Left renal pelvis (tissue), 4 donors: Measurements from ENCODE around the gene MFNG. TPM values are rescaled to one million over a fixed set of nuclear protein-coding genes. Genes with fewer than 3 reads are reported as not detected.
"Not testable (repeated sequence)": the region's sequence is repeated elsewhere in the genome, so short reads cannot be mapped to it uniquely, and the experiment has no call there.

Experiments
- DNase-seq, 4 donors: peaks; one replicate each; pipeline ENCODE4 v3.0.0-alpha.2; 2013; ENCODE audit warnings: low read depth in 4 of 4, low spot score in 3 of 4
- polyA plus RNA-seq, 4 donors: library from polyadenylated mRNA; unstranded; fragments of 120-200 nt; gene quantifications; one replicate each; pipeline ENCODE4 v1.2.1, GENCODE V29; 2013; ENCODE audit not compliant: insufficient read length in 4 of 4

MFNG gene
- polyA plus RNA-seq, 4 donors: 4.6 to 10.4 (median 8.1) TPM

GRCh38 chr22:37476389-37477329 is 9.5 kb downstream of the MFNG start:
- DNase-seq: no peak

DNA sequence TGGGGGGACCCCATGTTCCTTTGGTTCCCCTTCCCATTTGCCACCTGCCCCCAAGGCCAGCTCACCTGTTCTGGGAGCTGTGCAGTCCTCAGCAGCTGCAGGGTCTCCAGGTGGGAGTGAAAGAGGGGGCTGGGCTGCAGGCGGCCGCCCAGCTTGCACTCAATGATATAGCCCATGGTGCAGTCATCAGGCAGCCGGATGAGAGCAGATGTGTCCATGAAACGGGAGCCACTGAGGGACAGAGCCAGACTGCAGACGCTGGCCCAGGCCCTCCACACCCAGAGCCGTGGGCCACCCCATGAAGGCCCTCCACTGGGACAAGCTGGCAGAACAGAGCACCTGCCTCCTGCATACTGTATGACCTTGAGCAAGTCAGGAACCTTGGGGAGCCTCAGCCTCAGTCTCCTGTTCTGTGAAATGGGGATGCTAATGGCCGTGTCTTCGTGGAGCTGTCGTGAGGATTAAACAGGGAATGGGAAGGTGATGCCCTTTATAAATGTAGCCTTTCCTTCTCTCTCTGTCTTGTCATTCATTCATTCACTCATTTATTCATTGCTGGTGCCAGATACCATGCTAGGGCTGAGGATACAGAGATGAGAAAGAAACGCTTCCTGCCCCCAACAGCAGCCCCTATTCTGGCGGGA is 11.6 kb downstream of the MFNG start:
- no peak for DNase-seq

GRCh38 chr22:37473437-37473946 is 12.7 kb downstream of the MFNG start:
- no peak for DNase-seq

GRCh38 chr22:37472418-37473006 is 13.7 kb downstream of the MFNG start:
- no peak for DNase-seq

DNA sequence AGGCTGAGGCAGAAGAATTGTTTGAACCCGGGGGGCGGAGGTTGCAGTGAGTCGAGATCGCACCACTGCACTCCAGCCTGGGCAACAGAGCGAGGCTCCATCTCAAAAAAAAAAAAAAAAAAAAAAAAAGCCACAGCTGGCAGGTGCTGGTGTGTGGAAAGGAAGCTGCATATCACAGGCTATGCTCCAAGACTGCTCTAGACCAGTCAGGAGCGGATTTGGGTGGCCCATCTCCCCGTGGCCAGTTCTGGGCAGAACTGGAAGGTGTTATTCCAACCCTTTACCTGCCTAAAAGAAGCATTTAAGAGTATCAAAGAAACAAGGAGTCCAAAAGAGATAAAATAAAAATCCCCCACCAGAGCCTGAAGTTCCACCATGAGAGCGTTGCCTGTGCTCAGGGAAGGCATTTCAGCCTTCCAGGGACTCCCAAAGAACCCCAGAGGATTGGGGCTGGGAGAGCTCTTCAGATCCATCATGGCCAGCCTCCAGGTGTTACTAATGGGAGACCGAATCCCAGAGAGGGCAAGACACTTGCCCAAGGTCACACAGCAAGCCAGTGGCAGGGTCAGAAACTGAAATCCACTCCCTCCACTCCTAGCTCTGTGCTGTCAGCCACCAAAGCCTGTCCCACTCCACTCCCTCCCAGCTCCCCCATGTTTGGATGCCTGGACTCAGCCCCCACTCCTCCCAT is 14.3 kb downstream of the MFNG start:
- no peak for DNase-seq

DNA sequence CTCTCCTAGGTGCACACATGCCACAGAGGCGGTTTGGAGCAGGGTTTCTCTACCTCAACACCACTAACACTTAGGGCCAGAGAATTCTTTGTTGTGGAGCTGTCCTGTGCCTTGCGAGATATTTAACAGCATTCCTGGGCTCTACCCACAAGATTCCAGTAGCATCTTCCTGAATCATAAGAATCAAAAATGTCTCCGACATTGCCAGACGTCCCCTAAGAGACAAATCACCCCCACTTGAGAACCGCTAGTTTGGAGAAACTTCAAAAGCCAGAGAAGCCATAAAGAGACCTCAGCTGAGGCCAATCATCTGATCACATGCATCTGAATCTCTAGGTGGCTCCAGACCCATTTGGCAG is 16.1 kb downstream of the MFNG start:
- no peak for DNase-seq

- no peak for DNase-seq
Observed at GRCh38 chr22:37469416-37470086, 16.6 kb downstream of the MFNG start.

DNA sequence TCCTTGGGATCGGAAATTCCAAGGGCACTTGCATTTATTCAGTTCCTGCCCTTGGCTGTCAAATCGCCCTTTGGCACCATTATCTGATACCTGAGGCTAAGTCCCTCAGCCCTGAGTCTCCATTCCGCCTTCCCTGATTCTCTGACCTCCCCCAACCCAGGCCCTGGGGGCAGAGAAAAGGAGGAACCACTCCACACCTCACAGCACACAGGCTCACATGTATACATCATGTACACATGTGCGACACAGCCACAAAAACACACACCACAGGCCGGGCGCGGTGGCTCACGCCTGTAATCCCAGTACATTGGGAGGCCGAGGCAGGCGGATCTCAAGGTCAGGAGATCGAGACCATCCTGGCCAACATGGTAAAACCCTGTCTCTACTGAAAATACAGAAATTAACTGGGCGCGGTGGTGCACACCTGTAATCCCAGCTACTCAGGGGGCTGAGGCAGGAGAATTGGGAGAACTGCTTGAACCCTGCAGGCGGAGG is 17.9 kb downstream of the MFNG start:
- DNase-seq: not testable (repeated sequence)

DNA sequence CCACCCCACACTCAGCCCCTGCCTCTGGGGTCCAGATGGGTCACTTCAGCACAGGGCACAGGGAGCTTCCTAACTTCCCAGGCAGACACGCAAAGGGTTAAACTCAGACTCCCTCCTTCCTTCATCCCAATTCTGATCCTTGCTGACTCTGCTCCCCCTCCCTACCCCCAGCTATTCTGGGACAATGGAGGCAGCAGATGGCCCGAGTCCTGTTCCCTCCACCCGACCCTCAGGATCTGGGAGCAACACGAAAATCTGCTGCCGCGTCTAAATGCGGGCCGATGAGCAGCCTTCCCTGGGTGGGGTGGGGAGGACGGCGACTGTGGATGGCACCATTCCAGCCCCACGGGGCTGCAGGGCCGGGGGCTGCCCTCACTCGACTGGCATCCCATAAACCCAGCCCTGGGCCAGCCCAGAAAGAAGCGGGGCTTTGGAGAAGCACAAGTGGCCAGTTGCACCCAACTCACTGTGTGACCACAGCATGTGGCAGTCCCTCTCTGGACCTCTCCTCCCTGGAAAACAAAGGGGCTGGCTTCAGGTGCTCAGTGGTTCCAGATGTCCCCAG is 18.7 kb downstream of the MFNG start:
- DNase-seq: no peak

GRCh38 chr22:37464181-37464580 is 22.0 kb downstream of the MFNG start:
- no peak for DNase-seq

- DNase-seq: peak in 1 of 4 donors; percentile 56
Observed at GRCh38 chr22:37462983-37463382, 23.2 kb downstream of the MFNG start.

DNA sequence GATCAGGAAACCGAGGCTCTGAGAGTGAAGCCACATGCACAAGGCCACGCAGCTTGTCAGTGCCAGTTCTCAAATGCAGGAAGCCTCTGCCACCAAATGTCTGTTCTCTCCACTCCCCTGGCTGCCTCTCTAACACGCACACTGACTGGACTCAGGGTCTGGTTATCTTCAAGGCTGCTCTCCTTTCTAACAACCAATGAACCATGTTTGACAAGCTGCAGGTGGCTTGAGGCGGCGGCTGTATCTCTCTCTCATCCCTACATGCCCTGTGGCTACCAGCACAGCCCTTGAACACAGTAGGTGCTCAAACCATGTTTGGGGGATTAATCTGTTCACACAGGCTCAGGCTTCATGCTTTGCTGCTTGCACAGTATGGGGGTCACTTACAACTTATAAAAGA is 23.7 kb downstream of the MFNG start:
- DNase-seq: no peak

GRCh38 chr22:37461961-37462360 is 24.2 kb downstream of the MFNG start:
- no peak for DNase-seq

DNA sequence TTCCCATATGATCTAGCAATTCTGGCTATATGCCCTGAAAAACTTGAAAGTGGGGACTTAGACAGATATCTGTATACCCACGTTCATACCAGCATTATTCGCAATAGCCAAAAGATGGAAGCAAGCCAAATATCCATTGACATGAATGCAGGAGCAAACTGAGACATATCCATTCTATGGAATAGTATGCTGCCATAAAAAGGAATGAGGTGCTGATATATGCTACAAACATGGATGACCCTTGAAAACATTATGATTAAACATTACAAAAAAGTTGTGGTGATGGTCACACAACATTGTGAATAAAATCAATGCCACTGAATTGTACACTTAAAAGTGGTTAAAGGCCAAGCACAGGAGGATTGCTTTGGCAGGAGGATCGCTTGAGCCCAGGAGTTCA is 25.5 kb downstream of the MFNG start:
- DNase-seq: no peak

DNA sequence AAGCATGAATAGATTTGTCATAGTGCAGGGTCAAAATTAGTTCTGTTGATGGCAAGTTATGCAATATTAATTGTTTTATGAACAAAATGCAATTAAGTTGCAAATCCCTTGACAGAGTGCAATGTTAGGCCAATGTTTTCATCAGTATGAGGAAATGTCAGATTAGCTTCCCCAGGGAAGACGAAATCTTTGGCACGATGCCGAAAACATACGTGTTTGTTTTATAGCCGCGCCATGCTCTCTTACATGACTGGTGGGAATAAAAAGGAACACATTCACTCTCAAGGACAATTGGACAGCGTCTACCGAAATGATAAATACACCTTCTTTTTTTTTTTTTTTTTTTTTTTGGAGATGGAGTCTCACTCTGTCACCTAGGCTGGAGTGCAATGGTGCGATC is 27.0 kb downstream of the MFNG start:
- DNase-seq: no peak

DNA sequence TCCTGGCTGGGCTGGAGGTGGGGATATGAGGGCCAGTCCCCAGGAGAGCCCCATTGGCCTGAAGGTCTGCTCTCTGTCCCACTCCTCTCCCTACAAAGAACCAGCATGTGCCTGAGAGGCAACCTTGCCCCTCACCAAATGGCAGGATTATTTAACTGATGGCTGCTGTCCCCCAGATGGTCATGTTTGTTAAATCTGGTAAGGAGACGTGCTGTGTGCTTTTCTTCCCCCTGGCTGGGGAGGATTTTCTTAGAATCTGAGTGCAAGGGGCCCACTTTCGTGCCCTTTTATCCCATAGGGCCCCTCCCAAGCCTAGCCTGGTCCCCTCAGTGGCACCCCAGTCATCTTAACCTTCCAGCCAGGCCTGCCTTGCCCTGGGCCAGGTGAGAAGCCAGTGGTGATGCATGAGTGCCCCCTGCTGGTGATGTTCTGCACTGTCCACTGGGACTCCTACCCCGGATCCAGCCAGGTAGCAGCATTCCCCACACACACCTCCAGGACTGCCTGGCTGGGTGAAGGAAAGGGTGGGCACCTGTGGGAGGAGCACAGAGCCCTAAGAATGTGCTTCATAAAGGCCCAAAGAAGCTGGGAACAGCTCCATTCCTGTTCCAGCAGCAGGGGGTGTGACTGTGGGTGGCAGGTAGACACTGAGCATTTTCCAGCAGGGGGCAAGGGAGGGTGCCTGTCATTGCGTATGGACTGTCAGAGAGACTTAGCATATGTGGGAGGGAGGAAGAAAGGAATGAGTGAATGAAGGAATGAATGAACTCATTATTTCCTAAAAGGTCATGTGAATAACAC is 28.9 kb downstream of the MFNG start:
- peak in 3 of 4 donors; percentile 31 to 46 (median 40) for DNase-seq

- DNase-seq: no peak
Observed at GRCh38 chr22:37456346-37456745, 29.8 kb downstream of the MFNG start.

- DNase-seq: no peak
Observed at GRCh38 chr22:37455896-37456295, 30.3 kb downstream of the MFNG start.
